Muscle of arm (tissue), 12 donors: ENCODE data around the gene HOXC11. TPM values are rescaled to one million over a fixed set of nuclear protein-coding genes. Genes with fewer than 3 reads are reported as not detected.

Source experiments
- DNase-seq: peaks from one replicate; pipeline ENCODE4 v3.0.0-alpha.2; 2013
- polyA plus RNA-seq, 12 donors: library from polyadenylated mRNA; unstranded; fragments of 120-200 nt; gene quantifications; one replicate each; pipeline ENCODE4 v1.2.1, GENCODE V29; 2013; ENCODE audit not compliant: insufficient read length in 12 of 12

The HOXC11 gene
- polyA plus RNA-seq, 12 donors = 0.08 TPM; not detected in 11

GRCh38 chr12:53972152-53972702, 699 bp upstream of the HOXC11 start:
- DNase-seq = no peak

DNA sequence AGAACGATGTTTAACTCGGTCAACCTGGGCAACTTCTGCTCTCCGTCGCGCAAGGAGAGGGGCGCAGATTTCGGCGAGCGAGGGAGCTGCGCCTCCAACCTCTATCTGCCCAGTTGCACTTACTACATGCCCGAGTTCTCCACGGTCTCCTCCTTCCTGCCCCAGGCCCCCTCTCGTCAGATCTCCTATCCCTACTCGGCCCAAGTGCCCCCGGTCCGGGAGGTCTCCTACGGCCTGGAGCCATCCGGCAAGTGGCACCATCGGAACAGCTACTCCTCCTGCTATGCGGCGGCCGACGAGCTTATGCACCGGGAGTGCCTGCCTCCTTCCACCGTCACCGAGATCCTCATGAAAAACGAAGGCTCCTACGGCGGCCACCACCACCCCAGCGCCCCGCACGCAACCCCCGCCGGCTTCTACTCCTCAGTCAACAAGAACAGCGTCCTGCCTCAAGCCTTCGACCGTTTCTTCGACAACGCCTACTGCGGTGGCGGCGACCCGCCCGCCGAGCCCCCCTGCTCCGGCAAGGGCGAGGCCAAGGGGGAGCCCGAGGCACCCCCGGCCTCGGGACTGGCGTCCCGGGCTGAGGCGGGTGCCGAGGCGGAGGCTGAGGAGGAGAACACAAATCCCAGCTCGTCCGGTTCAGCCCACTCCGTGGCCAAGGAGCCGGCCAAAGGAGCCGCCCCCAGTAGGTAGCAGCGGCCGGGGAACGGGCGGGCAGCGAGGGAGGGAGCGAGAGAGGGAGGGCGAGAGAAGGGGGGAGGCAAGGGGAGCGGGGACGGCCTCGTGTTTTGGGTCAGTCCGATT, 513 bp downstream of the HOXC11 start:
- no peak for DNase-seq

GRCh38 chr12:53974084-53975063, 1.4 kb downstream of the HOXC11 start, which contains the start of gene HOTAIR:
Gene HOTAIR (minus strand): TSS chr12:53974954.
- DNase-seq = no peak

GRCh38 chr12:53975064-53975471, 2.1 kb downstream of the HOXC11 start:
- no peak for DNase-seq

GRCh38 chr12:53975479-53976152, 2.7 kb downstream of the HOXC11 start:
- DNase-seq = no peak

DNA sequence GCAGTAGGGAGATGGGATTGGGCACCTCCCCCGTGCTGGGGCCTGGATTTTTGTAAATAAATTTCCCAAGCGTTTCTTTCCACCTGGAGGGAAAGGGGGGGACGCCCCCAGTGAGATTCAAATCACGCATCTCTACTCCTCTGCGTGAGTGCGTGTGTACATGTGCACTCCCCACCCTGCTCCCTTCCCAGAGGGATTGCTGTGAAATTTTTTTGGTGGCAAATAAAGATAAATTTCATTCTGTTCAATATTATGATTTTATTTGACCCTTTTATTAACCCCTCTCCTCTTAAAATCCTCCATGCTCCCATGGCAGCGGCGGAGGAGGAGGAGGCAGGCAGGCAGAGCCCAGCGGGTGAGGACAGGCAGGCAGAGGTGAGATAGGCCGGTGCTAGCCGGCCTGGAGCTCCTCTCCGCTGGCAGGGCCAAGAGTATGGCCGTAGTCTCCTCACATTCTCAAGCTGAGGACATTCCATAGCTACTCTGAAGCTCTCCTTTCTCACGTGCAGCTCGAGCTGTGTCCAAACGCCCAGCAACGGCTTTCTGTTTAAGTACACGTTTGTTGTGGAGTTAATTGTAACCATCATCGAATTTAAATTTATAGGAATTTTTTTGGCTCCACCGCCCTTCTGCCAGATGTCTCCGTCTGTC, 3.4 kb downstream of the HOXC11 start:
- DNase-seq = no peak

GRCh38 chr12:53976823-53977595, 4.1 kb downstream of the HOXC11 start:
- no peak for DNase-seq

DNA sequence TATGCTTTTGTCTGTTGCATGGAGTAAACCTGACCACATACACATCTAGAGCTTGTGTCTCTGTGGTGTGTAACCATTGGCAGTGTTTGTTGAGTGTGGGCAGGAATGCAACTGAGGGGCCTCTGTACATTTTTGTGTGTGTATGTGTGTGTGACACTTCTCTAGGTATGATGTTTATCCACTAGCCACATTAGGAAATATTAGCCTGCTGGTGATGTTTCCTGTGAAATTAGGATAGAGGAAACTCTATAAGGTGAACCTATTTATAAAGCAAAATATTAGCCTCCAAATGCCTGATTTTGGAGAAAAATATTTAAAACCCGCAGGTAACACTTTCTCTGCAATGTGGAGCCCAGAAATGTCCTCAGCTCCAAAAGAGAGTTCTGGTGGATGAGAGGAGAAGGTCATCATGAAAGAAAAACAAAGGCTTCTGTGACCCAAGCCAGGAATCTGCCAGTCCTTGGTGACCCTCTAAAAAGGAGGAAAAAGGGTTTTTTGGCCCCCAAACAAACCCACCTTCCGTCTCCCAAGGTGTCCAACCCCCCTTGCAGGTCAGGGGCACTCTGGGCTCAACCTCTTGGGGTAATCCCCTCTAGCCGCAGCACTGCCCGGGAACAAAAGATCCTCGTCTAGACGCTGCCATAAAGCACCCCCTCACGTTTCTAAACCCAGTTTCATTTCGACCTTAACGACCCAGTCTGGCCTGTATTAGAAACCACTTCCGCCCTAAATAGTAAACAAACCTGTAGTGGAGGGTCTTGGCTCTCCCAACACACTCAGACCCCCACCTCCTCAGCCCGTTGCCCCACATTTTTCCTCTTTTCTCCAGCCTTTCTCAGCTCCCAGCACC, 4.9 kb downstream of the HOXC11 start:
- DNase-seq = no peak

DNA sequence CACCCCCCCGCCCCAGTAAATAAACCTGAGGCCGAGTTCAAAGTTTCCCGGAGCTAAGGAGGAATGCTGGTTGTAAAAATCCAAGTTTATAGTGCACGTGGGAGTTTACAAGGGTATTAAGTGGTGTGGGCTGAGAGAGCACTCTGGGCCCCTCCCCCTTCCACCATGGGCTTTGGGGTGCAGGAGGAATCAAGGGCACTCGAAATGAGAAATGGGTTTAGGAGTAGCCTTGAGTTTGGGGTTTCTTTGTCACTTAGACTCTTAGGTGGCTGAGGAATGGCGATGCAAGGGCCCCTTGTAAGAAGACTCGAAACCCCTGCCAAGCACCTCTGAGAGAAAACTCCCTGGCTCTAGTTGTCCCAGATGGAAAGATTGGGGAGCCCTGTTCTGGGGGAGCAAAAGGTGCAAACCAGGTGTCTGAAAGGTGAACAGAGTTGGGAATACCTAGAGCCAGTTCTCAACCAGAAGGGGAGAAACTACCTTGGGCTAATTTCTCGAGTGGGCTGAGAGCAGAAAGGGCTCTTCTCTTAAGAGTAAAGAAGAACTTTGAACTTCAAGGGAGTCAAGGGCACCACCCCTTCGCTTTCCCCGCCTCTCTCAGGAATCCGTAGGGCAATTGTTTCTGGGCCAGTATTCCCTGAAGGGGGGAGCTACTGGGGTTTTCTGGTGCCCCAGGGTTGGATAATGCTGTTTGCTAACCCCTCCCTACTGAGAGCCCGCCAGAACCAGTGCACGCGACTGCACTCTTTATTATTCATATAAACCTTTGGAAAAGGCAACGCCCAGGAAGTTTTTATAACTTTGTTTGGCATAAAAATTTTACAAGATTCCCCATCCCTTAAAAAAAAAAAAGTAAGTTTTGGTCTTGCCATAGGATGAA, 5.8 kb downstream of the HOXC11 start:
- DNase-seq = no peak

DNA sequence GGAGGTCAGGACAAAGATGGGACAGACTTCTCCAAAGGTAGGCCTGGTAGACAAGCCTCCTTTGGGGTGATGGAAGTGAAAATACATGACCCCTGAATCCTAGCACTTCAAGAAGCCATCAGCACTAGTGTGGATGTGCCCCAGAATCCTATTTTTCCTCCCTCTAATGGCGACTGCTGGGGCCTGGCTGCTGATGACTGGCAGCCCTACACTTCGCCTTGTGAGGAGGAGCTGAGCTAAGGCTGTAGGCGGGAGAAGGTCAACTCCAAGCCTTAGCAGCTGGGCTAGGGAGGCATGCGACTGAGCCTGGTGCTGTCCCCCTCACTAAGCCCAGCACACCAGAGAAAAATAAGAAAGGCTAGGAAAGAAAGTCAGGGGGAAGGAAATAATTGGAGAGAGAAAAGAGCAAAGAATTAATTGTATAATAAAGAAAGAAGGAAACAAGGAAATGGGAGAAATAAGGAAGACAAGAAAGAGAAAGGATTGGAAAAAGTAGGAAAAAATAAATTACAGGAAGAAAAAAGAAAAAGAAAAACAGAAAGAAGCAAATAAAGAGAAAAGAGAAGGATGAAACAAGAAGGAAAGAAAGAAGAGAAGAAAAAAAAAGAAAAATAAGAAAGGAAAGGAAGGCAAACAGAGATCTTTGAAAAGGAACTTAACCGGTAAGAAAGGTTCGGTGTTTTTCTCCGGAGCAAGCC, 7.3 kb downstream of the HOXC11 start:
- DNase-seq = no peak

- no peak for DNase-seq
These were observed 8.0 kb downstream of the HOXC11 start for GRCh38 chr12:53980802-53981496.

DNA sequence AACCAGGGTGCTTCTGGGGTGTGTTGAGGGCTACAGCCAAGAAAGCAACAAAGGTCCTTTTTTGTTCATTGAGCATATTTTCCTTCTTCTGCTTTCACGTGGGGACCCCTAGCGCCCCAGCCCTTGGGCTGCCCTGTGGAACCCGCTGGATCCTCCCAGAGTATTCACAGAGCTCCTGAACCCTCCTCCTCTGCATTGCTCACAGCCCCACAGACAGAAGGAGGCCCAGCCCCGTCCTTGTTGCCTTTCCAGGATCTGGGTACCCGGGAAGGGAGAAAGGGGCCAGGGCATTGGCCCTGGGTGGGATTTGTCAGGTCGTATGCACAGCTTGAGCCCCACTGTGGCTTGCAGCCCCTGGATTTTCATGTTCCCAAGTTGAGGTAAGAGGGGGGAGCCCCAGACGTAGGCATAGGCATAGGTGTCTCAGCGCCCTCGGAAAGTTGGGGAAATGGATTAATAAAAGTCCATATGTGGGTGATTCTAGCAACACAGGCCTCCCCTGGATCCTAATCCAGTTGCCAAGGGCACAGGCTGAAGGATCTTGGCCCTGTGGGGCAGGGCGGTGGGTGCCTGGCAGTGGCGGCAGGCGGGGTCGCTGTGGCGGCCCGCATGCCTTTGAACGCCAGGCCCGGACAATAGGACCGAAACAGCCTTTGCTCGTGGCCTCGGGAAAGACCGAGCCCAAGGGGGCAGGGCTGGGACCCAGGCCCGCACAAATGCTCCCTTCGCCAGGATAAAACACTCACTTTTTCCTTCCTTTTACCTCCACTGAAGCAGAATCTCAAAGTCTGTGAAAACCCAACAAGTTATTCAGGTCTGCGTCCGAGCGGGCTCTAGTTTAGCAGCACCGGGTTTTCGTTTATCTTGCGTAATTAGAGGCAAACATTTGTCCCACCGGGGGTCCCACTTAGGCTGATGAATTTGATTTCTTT, 9.0 kb downstream of the HOXC11 start:
- no peak for DNase-seq

- DNase-seq = no peak
These were observed 10.0 kb downstream of the HOXC11 start for GRCh38 chr12:53982648-53983567.

DNA sequence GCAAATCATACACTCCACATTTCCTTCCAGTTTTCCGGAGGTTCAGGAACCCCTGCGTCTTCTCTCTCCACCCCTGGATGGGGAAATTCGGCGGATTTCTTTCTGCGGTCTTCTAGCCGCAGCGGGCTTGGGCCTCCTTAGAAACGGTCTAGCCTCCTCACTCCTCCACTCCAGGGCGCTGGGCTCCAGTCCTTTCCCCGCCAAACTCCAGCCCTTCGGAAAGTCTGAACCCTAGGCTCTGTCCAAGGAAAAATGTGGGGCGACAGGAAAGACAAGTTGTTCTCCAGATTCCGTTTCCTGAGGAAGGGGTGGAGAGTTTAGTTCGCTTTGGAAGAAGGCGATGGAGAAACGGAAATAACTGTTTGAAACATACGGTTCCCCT, 10.6 kb downstream of the HOXC11 start:
- DNase-seq = no peak
